ELF-1 (cell line): Measurements from ENCODE around the gene CRYM.
"Not testable (repeated sequence)": the region's sequence is repeated elsewhere in the genome, so short reads cannot be mapped to it uniquely, and the experiment has no call there.

Experiments
- DNase-seq: peaks from one replicate; pipeline ENCODE4 v3.0.0-alpha.2; 2016; ENCODE audit warnings: low read depth, low spot score

The CRYM gene

GRCh38 chr16:21279501-21279900, 1.4 kb upstream of the CRYM start:
- DNase-seq: no peak

GRCh38 chr16:21277045-21277926, 804 bp downstream of the CRYM start:
- no peak for DNase-seq

GRCh38 chr16:21276090-21276489, 2.0 kb downstream of the CRYM start:
- no peak for DNase-seq

- DNase-seq: no peak
Observed at GRCh38 chr16:21275529-21275928, 2.6 kb downstream of the CRYM start.

GRCh38 chr16:21274172-21274726, 3.8 kb downstream of the CRYM start:
- DNase-seq: no peak

- not testable (repeated sequence) for DNase-seq
Observed at GRCh38 chr16:21272763-21273162, 5.3 kb downstream of the CRYM start.

GRCh38 chr16:21272253-21272652, 5.8 kb downstream of the CRYM start:
- DNase-seq: no peak

- DNase-seq: no peak
Observed at GRCh38 chr16:21268236-21268635, 9.9 kb downstream of the CRYM start.

GRCh38 chr16:21267298-21267697, 10.8 kb downstream of the CRYM start:
- DNase-seq: no peak

GRCh38 chr16:21265104-21265837, 12.8 kb downstream of the CRYM start:
- no peak for DNase-seq

GRCh38 chr16:21264571-21265036, 13.5 kb downstream of the CRYM start:
- DNase-seq: no peak

GRCh38 chr16:21263640-21264570, 14.2 kb downstream of the CRYM start:
- DNase-seq: peak; percentile 15

GRCh38 chr16:21262779-21263639, 15.1 kb downstream of the CRYM start:
- DNase-seq: no peak

- DNase-seq: no peak
Observed at GRCh38 chr16:21260870-21261791, 17.0 kb downstream of the CRYM start.

GRCh38 chr16:21257284-21257683, 20.8 kb downstream of the CRYM start:
- DNase-seq: no peak

- no peak for DNase-seq
Observed at GRCh38 chr16:21256636-21257035, 21.5 kb downstream of the CRYM start.

- DNase-seq: no peak
Observed at GRCh38 chr16:21253470-21253869, 24.6 kb downstream of the CRYM start.

- no peak for DNase-seq
Observed at GRCh38 chr16:21250072-21250923, 27.8 kb downstream of the CRYM start.
